LNCAP (cell line): ENCODE results near the gene SPON1.

Experiments
- CTCF ChIP-seq: fragments of 450-650 bp; IDR thresholded peaks from 2 replicates; pipeline ENCODE4 v1.5.1; 2017; ENCODE audit warnings: mild to moderate bottlenecking

SPON1 gene

DNA sequence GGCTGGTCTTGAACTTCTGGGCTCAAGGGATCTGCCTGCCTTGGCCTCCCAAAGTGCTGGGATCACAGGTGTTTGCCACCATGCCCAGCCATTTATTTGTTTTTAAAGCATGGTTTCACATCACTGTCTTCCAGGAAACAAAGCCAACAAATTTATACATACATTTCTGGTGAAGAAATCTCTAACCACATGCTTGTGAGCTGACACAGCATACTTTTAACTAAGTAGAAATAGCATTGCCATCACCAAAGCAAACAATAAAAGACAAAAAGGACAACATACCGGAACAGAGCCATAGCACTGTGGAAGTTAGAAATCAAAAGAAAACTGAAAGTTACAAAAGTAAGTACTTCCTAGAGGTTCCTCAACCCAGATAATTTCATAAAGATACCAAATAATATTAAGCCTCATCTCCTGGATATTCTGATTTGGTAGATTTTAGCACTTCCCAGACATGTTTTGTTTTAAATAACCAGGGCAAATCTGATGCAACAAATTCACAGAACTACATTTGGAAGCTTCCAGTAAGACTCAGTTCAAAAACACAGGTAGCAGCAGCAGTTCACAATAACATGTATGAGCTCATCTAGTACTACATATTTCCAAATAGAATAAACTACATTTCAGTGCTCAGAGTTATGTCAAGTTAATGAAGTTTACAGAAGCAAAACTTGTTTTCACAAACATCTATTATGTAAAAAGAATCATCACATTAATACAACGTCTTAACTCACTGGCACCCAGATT lies 325.8 kb downstream of the SPON1 start:
- no peak for TF ChIP-seq CTCF

- TF ChIP-seq CTCF: no peak
Measured at GRCh38 chr11:14290422-14290821, 327.9 kb downstream of the SPON1 start.

DNA sequence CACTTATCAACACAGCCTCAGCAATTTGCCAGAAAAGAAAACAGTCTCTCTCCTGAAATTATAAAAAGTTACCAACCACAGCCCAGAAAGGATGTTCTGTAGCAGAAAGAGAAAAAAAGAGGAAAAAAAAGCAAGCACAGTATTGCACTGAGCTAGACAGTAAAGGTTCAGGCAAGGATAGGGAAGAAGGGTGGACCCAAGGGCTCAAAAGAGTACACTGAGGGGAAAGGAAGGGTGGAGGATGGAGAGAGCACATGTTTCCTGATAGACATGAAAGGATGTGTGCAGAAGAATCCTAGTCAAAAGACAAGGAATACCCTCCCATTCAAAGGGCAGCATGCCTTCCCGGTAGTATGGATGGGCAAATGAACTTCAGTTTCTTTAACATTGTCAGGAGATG lies 337.4 kb downstream of the SPON1 start:
- no peak for TF ChIP-seq CTCF

DNA sequence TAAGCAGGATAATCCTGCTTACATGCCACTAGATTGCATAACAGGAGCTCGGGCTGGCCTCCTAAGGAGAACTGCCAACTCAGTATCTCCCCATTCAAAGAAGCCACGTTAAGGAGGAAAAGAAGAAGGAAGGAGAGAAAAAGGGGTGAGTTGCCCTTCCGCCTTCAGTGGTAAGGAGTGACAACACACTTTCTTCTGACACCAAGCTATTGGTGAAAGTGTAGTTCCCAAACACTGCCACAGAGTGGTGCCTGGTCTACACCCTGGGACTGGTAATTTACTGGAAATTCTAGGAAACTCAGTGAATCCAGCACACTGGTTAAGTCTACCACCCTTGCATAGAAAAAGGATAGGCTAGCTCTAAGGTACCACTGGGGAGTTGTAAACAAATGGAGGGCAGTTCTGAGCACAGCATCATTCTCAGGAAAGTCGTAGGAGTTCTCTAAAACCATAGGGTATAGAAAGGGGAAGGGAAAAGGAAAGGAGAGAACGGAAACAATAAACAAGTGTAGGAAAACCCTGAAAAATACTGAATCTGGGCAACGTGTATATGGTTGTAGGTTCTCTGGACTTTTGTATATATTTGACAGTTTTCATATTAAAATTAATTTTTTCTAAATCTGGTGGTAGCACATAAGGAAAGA lies 338.3 kb downstream of the SPON1 start:
- peak; percentile 80 for TF ChIP-seq CTCF

DNA sequence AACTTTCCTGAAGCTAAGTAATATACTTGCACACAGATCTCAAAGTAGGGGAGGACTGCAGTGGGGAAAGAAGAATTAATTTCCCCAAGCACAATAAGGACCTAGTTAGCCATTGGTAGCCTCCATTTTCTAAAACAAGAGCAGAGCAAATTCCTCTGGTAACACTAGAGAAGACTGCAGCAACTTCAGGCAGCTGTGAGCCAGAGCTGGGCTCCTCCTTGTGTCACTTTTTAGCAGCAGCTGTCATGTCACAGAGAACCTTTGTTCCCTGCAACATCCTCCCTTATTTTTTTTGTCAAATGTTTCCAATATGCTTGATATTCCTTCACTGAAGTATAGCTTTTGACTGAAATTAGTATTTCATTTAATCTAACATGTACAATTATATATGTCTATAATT lies 342.1 kb downstream of the SPON1 start:
- TF ChIP-seq CTCF: no peak

GRCh38 chr11:14305649-14306048 lies 343.1 kb downstream of the SPON1 start:
- TF ChIP-seq CTCF: no peak

DNA sequence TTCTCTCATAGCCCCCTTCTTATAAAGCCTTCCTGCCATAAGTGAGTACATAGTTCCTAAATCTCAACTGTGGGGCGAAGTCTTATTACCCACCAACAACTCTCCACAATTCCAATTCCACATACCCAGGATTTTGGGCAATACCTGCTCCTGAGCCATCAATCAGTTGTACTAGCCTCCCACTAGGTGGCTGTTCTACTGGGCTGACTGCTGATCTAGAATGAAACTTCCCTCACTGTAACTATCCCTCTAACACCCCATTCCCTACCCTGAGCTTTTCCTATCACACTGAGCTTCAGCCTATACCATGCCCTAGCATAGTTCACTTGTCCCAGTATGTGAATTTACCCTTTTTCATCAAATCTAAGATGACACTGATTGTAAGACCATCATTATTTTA lies 344.0 kb downstream of the SPON1 start:
- TF ChIP-seq CTCF: no peak
